Endothelial cell (in vitro differentiated cells): ENCODE results near the gene DMD. TPM values are rescaled to one million over a fixed set of nuclear protein-coding genes. Genes with fewer than 3 reads are reported as not detected.

ENCODE experiments used
- DNase-seq: peaks from one replicate; pipeline ENCODE4 v3.0.0; 2021; ENCODE audit warnings: low spot score
- H3K27ac Mint-ChIP-seq: one replicate; pipeline ENCODE4 v1.8.0; 2021; ENCODE audit warnings: mixed read lengths, inconsistent platforms; ENCODE audit not compliant: unreplicated experiment
- H3K27me3 Mint-ChIP-seq: one replicate; pipeline ENCODE4 v1.8.0; 2021; ENCODE audit warnings: mild to moderate bottlenecking, moderate library complexity, mixed read lengths, inconsistent platforms; ENCODE audit not compliant: unreplicated experiment
- H3K36me3 Mint-ChIP-seq: one replicate; pipeline ENCODE4 v1.8.0; 2021; ENCODE audit warnings: mild to moderate bottlenecking, low read depth, mixed read lengths, inconsistent platforms; ENCODE audit not compliant: unreplicated experiment
- H3K4me1 Mint-ChIP-seq: one replicate; pipeline ENCODE4 v1.8.0; 2021; ENCODE audit warnings: mild to moderate bottlenecking, mixed read lengths, inconsistent platforms; ENCODE audit not compliant: unreplicated experiment
- H3K4me3 Mint-ChIP-seq: one replicate; pipeline ENCODE4 v1.8.0; 2021; ENCODE audit warnings: mild to moderate bottlenecking, mixed read lengths, inconsistent platforms; ENCODE audit not compliant: unreplicated experiment
- H3K9me3 Mint-ChIP-seq: one replicate; pipeline ENCODE4 v1.8.0; 2021; ENCODE audit warnings: mixed read lengths, inconsistent platforms; ENCODE audit not compliant: unreplicated experiment
- CTCF ChIP-seq: fragments of 200-600 bp; sonication (generic); IDR thresholded peaks from one replicate; pipeline ENCODE4 v1.5.0; 2021; ENCODE audit warnings: antibody characterized with exemption; ENCODE audit not compliant: unreplicated experiment
- total RNA-seq: library from RNA; stranded (reverse); fragmentation: NEBNext Ultra II Directional; extraction: Animal tissue kit (Norgen Biotek cat#: 25700); gene quantifications from one replicate; pipeline ENCODE4 v1.2.1, GENCODE V29; 2021; ENCODE audit not compliant: unreplicated experiment

DMD gene
- total RNA-seq, 1 donor from 2014 or later, result 5.5 TPM

- no peaks in the 10 kb centered on the region for H3K27me3 Mint-ChIP-seq
- H3K27ac Mint-ChIP-seq, result no peak overlapping the region
- TF ChIP-seq CTCF, result no peak
- H3K4me1 Mint-ChIP-seq, result no peaks in the 10 kb centered on the region
- DNase-seq, result no peak
- no peak overlapping the region for H3K4me3 Mint-ChIP-seq
- no peaks in the 10 kb centered on the region for H3K36me3 Mint-ChIP-seq
- H3K9me3 Mint-ChIP-seq, result no peaks in the 10 kb centered on the region
Observed at GRCh38 chrX:32183066-32183465, 1028.3 kb downstream of the DMD start.

GRCh38 chrX:32176510-32176909, 1034.8 kb downstream of the DMD start:
- DNase-seq, result no peak
- no peak for TF ChIP-seq CTCF
- no peaks in the 10 kb centered on the region for H3K27me3 Mint-ChIP-seq
- no peaks in the 10 kb centered on the region for H3K36me3 Mint-ChIP-seq
- H3K27ac Mint-ChIP-seq, result no peak overlapping the region
- H3K4me1 Mint-ChIP-seq, result no peaks in the 10 kb centered on the region
- no peaks in the 10 kb centered on the region for H3K9me3 Mint-ChIP-seq
- no peak overlapping the region for H3K4me3 Mint-ChIP-seq

- no peaks in the 10 kb centered on the region for H3K36me3 Mint-ChIP-seq
- H3K27ac Mint-ChIP-seq, result no peak overlapping the region
- DNase-seq, result no peak
- no peaks in the 10 kb centered on the region for H3K27me3 Mint-ChIP-seq
- H3K4me3 Mint-ChIP-seq, result no peak overlapping the region
- no peaks in the 10 kb centered on the region for H3K9me3 Mint-ChIP-seq
- TF ChIP-seq CTCF, result no peak
- no peaks in the 10 kb centered on the region for H3K4me1 Mint-ChIP-seq
Observed at GRCh38 chrX:32170481-32170880, 1040.9 kb downstream of the DMD start.

- Mint-ChIP-seq H3K27me3 (no peaks in the 10 kb centered on the region), H3K27ac (no peak overlapping the region), H3K4me1 (no peaks in the 10 kb centered on the region), H3K9me3 (no peaks in the 10 kb centered on the region), H3K4me3 (no peak overlapping the region), H3K36me3 (no peaks in the 10 kb centered on the region)
- no peak for TF ChIP-seq CTCF
- DNase-seq, result no peak
Observed at GRCh38 chrX:32155044-32155638, 1056.2 kb downstream of the DMD start.

- no peaks in the 10 kb centered on the region for H3K27me3 Mint-ChIP-seq
- no peak for DNase-seq
- no peak for TF ChIP-seq CTCF
- no peaks in the 10 kb centered on the region for H3K4me1 Mint-ChIP-seq
- no peaks in the 10 kb centered on the region for H3K9me3 Mint-ChIP-seq
- H3K4me3 Mint-ChIP-seq, result no peak overlapping the region
- no peak overlapping the region for H3K27ac Mint-ChIP-seq
- H3K36me3 Mint-ChIP-seq, result no peaks in the 10 kb centered on the region
Observed at GRCh38 chrX:32153585-32153984, 1057.8 kb downstream of the DMD start.
